ENCODE results near the gene FAM124B.

Gene FAM124B

GRCh38 chr2:224428787-224429440, 27.0 kb upstream of the FAM124B start:
- TF ChIP-seq CTCF (IDR thresholded peaks at IDR 0.05; ENCODE audit: borderline replicate concordance, insufficient read depth, low read depth, low read length), result no peak
- H3K4me3 ChIP-seq (ENCODE audit: low read depth, low read length), result no peak overlapping the region

GRCh38 chr2:224427471-224427870, 25.6 kb upstream of the FAM124B start:
- no peak for TF ChIP-seq CTCF (IDR thresholded peaks at IDR 0.05; ENCODE audit: borderline replicate concordance, insufficient read depth, low read depth, low read length)
- H3K4me3 ChIP-seq (ENCODE audit: low read depth, low read length), result no peak overlapping the region

- TF ChIP-seq CTCF (IDR thresholded peaks at IDR 0.05; ENCODE audit: borderline replicate concordance, insufficient read depth, low read depth, low read length), result no peak
These were observed 24.7 kb upstream of the FAM124B start for GRCh38 chr2:224426656-224427055.

GRCh38 chr2:224421065-224421464, 19.2 kb upstream of the FAM124B start:
- H3K4me3 ChIP-seq (ENCODE audit: low read depth, low read length), result no peak overlapping the region
- TF ChIP-seq CTCF (IDR thresholded peaks at IDR 0.05; ENCODE audit: borderline replicate concordance, insufficient read depth, low read depth, low read length), result no peak

More at GRCh38 chr2:224426656-224427055, 24.7 kb upstream of the FAM124B start:
- no peak overlapping the region for H3K4me3 ChIP-seq (ENCODE audit: low read depth, low read length)

GRCh38 chr2:224417947-224418346, 16.0 kb upstream of the FAM124B start:
- no peak for TF ChIP-seq CTCF (IDR thresholded peaks at IDR 0.05; ENCODE audit: borderline replicate concordance, insufficient read depth, low read depth, low read length)

GRCh38 chr2:224417361-224417729, 15.4 kb upstream of the FAM124B start:
- TF ChIP-seq CTCF (IDR thresholded peaks at IDR 0.05; ENCODE audit: borderline replicate concordance, insufficient read depth, low read depth, low read length), result no peak
- H3K4me3 ChIP-seq (ENCODE audit: low read depth, low read length), result no peak overlapping the region

More at GRCh38 chr2:224417947-224418346, 16.0 kb upstream of the FAM124B start:
- H3K4me3 ChIP-seq (ENCODE audit: low read depth, low read length), result no peak overlapping the region

- no peak for TF ChIP-seq CTCF (IDR thresholded peaks at IDR 0.05; ENCODE audit: borderline replicate concordance, insufficient read depth, low read depth, low read length)
- no peak overlapping the region for H3K4me3 ChIP-seq (ENCODE audit: low read depth, low read length)
These were observed 14.9 kb upstream of the FAM124B start for GRCh38 chr2:224416656-224417360.
